GM18511 (cell line): ENCODE measurements around the gene GANAB.
A peak's percentile ranks its signal among the peaks of the same experiment; 100 is the strongest.
"Not testable (repeated sequence)": the region's sequence is repeated elsewhere in the genome, so short reads cannot be mapped to it uniquely, and the experiment has no call there.

ENCODE experiments used
- ATAC-seq: cut with Tn5 transposase; IDR thresholded peaks from one replicate; pipeline ENCODE4 v1.9.1; 2021; ENCODE audit warnings: mild to moderate bottlenecking, moderate library complexity; ENCODE audit not compliant: unreplicated experiment

Gene GANAB

GRCh38 chr11:62645946-62646824 is at the start of gene GANAB:
TSS of gene GANAB (minus strand) at chr11:62646613. CDS start at chr11:62646599, 14 bp downstream.
- peak; percentile 95 for ATAC-seq

DNA sequence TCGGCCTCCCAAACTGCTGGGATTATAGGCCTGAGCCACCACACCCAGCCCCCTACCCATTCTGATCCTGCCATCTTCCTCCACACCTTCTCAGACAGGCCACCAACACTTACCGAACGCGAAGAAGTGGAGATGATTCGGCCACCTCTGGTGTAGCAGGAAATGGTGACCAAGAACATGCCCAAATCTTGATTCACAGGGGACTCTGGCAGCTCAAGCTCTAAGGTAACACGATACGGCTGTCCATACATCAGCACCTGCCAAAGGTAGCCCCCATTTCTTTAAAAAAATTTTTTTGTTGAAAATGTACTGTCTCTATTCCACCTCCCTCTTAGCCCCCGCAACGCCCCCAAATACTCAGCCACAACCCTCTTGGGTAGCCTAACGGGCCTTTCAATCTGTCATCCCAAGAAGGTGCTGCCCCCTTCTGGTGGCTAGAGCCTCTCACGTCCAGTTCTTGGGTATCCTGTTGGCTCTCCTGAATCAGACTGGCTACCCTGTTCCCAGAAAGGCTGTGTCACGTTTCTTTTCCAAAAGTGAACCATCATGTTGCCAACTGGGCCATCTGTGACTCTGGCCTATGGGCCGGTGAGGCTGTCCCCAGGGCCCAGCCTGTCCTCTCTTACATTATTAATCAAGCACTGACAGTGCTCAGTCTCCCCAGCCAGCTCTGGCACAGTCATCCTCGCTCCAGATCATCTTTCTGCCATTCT is 48.2 kb upstream of the GANAB start:
- no peak for ATAC-seq

- not testable (repeated sequence) for ATAC-seq
Measured at GRCh38 chr11:62693624-62694023, 47.2 kb upstream of the GANAB start.

GRCh38 chr11:62689421-62690183 is 43.2 kb upstream of the GANAB start, which contains the start of gene LRRN4CL:
TSS of gene LRRN4CL (minus strand) at chr11:62689530. CDS start at chr11:62688508, 1,022 bp downstream.
- ATAC-seq = no peak

GRCh38 chr11:62688491-62688890 is 42.1 kb upstream of the GANAB start:
- no peak for ATAC-seq

DNA sequence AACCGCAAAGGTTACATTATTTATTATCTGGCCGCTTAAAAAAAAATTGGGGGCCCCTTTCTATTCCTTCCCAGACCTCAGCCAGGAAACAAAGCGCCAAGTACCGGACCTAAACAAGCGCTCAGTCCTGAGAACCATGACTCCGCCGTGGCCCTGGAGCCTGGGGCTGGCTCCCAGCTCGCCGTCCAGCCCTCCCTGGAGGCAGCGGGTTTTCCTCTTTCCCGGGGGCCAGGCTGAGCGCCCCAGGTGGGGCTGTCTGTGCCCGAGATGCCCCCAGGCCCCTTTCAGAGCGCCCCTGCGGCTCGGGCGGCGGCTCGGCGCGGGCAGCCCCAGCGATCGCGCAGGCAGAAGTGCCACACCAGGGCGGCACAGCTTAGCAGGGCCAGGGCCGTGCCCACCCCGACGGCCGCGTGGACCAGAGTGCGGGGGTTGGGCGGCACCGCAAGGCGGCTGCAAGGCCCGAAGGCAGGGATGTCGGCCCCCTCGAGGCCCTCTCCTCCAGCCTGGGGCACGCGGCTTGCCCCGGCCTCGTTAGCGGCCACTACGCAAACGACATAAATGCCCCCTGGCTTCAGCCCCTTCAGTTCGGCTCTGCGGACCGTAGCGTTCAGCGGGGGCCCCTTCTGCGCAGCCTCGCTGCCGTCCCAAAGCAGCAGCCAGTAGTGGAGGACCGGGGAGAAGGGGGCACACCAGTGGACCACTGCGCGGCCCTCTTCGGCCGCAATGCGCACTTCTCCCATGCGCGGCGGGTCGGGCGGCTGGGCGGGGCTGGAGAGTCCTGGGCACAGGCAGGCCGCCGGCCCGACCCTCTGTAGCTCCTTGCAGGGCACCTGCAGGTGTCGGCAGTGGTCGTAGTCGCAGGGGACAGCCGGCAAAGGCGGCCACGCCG is 41.3 kb upstream of the GANAB start:
- no peak for ATAC-seq

DNA sequence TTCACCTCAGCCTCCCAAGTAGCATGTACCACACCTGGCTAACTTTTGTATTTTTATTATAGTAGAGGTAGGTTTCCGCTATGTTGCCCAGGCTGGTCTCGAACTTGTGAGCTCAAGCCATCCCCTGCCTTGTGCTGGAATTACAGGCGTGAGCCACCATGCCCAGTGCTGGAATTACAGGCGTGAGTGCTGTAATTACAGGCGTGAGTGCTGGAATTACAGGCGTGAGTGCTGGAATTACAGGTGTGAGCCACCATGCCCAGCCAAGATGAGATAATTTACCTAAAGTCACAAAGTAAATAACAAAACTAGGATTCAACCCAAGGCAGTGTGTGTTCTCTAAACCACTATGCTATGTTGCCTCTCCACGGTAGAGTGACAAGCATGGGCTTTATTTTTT is 36.1 kb upstream of the GANAB start:
- ATAC-seq = no peak

DNA sequence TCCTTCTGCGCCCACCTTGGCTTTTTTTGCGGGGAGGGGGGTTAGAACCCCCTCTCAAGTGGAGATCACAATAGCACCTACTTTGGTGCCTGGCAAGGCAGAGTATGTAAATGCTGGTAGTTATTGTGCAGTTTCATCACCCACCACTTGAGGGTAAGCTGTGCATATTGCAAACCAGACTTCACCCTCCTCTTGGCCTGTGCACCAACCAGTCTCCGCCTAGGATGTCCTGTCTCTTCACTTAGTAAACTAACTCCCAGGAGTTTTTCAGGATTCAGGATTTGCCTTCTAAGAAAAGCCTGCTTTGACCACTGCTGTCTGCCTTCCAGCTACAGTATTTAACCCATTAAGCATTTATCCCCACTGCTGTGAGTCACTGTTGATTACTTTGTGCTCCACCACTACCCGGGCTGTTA is 34.4 kb upstream of the GANAB start:
- ATAC-seq = peak; percentile 50

GRCh38 chr11:62678770-62679696 is 32.6 kb upstream of the GANAB start, which contains the start of gene UBXN1:
TSS of gene UBXN1 (minus strand) at chr11:62679073. CDS start at chr11:62678923, 150 bp downstream.
- ATAC-seq = peak; percentile 83

DNA sequence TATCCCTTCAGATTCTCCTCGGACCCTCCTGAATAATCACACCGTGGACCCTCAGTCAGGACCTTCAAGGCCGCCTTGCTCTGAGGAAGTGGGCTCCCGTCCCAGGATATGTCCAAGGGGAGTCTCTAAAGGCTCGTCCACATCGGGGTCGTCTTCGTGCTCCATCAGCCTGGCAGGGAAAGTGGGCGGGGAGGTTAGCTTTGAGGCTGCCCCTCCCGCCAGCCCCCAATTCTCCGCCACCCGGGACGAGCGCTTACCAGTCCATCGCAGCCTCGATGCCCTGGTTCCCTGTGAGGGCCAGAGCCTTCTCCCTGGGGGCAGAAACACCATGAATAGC is 32.0 kb upstream of the GANAB start:
- peak; percentile 7 for ATAC-seq

DNA sequence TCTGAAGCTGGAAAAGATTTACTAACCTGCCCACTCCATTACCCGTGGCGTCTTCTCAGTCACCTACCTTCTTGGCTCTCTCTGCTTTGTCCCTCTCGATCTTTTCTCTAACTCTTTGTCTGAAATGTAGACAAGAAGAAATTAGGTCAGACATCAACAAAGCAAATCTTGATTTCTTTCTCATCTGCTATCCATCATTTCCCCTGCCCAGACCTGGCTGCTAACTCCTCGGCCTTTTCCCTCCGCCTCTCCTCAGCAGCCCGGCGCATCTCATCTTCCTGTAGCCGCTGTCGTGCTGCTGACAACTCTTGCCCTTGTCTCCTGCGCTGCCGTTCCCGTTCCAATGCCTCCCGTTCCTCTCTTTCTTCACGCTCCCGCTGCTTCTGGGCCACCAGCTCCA is 31.3 kb upstream of the GANAB start:
- no peak for ATAC-seq

GRCh38 chr11:62677156-62677555 is 30.7 kb upstream of the GANAB start:
- no peak for ATAC-seq

GRCh38 chr11:62676698-62677097 is 30.3 kb upstream of the GANAB start:
- ATAC-seq = no peak

GRCh38 chr11:62675415-62675814 is 29.0 kb upstream of the GANAB start:
- ATAC-seq = not testable (repeated sequence)

GRCh38 chr11:62673196-62673525 is 26.7 kb upstream of the GANAB start:
- no peak for ATAC-seq

DNA sequence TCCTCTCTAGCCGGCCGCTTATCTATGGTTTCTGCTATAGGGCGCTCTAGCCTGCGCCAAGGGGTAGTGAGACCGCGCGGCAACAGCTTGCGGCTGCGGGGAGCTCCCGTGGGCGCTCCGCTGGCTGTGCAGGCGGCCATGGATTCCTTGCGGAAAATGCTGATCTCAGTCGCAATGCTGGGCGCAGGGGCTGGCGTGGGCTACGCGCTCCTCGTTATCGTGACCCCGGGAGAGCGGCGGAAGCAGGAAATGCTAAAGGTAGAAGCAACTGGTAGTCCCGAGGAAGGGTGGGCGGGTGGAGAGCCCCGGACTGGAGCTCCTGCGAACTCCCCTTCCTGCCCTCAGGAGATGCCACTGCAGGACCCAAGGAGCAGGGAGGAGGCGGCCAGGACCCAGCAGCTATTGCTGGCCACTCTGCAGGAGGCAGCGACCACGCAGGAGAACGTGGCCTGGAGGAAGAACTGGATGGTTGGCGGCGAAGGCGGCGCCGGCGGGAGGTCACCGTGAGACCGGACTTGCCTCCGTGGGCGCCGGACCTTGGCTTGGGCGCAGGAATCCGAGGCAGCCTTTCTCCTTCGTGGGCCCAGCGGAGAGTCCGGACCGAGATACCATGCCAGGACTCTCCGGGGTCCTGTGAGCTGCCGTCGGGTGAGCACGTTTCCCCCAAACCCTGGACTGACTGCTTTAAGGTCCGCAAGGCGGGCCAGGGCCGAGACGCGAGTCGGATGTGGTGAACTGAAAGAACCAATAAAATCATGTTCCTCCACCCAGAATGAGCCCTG is 25.4 kb upstream of the GANAB start, which contains the start of the genes LBHD1 and UQCC3:
Gene LBHD1, minus strand, starts transcription at position 660 of the 782 bp plus-strand sequence. CDS start 2,236 bp downstream, outside the sequence.
Gene UQCC3, plus strand, starts transcription at position 66 of the 782 bp plus-strand sequence. Its CDS starts 73 bp downstream, at position 139.
- peak; percentile 68 for ATAC-seq

- ATAC-seq = peak; percentile 17
Measured at GRCh38 chr11:62671236-62671607, 24.8 kb upstream of the GANAB start.
